Smooth muscle cell (in vitro differentiated cells): ENCODE measurements around the gene DNASE1L3. TPM values are rescaled to one million over a fixed set of nuclear protein-coding genes. Genes with fewer than 3 reads are reported as not detected.

Experiments used
- DNase-seq: peaks from one replicate; lab custom pipeline; 2025; ENCODE audit not compliant: unreplicated experiment; lab: John Stamatoyannopoulos, UW
- H2AFZ ChIP-seq: fragments of 200-600 bp; sonication (generic); 2 replicates; pipeline ENCODE4 v1.6.0; 2016; ENCODE audit warnings: antibody characterized with exemption, low read depth, mild to moderate bottlenecking
- H3F3A ChIP-seq: fragments of 200-600 bp; sonication (generic); 2 replicates; pipeline ENCODE4 v1.6.0; 2017; ENCODE audit warnings: antibody characterized with exemption, low read depth
- H3K27ac ChIP-seq: fragments of 200-600 bp; sonication (generic); 2 replicates; pipeline ENCODE4 v1.5.1; 2016; ENCODE audit warnings: low read depth, mild to moderate bottlenecking
- H3K27me3 ChIP-seq: fragments of 200-600 bp; sonication (generic); 2 replicates; pipeline ENCODE4 v1.6.1; 2016; ENCODE audit warnings: low read depth, mild to moderate bottlenecking
- H3K36me3 ChIP-seq: fragments of 200-600 bp; sonication (generic); 2 replicates; pipeline ENCODE4 v1.5.1; 2016; ENCODE audit warnings: low read depth
- H3K4me1 ChIP-seq: fragments of 200-600 bp; sonication (generic); 2 replicates; pipeline ENCODE4 v1.5.1; 2016; ENCODE audit warnings: low read depth
- H3K4me2 ChIP-seq: fragments of 200-600 bp; sonication (generic); 2 replicates; pipeline ENCODE4 v1.6.0; 2016; ENCODE audit warnings: mild to moderate bottlenecking
- H3K4me3 ChIP-seq: fragments of 200-600 bp; sonication (generic); 2 replicates; pipeline ENCODE4 v1.5.1; 2016; ENCODE audit warnings: mild to moderate bottlenecking
- H3K79me2 ChIP-seq: fragments of 200-600 bp; sonication (generic); 2 replicates; pipeline ENCODE4 v1.6.0; 2016; ENCODE audit warnings: low read depth, mild to moderate bottlenecking
- H3K9ac ChIP-seq: fragments of 200-600 bp; sonication (generic); 2 replicates; pipeline ENCODE4 v1.6.0; 2016; ENCODE audit warnings: low read depth
- H3K9me3 ChIP-seq: fragments of 200-600 bp; sonication (generic); replicated peaks from 2 replicates; pipeline ENCODE4 v1.5.1; 2016; ENCODE audit warnings: low read depth
- H4K20me1 ChIP-seq: fragments of 200-600 bp; sonication (generic); 2 replicates; pipeline ENCODE4 v1.6.0; 2016; ENCODE audit warnings: low read depth
- CTCF ChIP-seq: fragments of 200-600 bp; sonication (generic); IDR thresholded peaks from 2 replicates; pipeline ENCODE4 v1.5.1; 2017; ENCODE audit warnings: borderline replicate concordance, mild to moderate bottlenecking, antibody characterized with exemption; ENCODE audit not compliant: insufficient read depth, poor library complexity, severe bottlenecking
- WGBS: methylation state at CpG from one replicate; pipeline ENCODE4 v1.1.7; 2016; ENCODE audit warnings: low lambda C conversion rate; 5-methylcytosine and 5-hydroxymethylcytosine counted together
- polyA plus RNA-seq: library from polyadenylated mRNA; unstranded; fragments of >200 nt; fragmentation: Nextera tagmentation; extraction: Ambion mirVana; gene quantifications from 2 replicates; pipeline ENCODE4 v1.2.1, GENCODE V29; 2016
- total RNA-seq: library from RNA; depleted of rRNA; stranded (reverse); fragments of >200 nt; gene quantifications from 2 replicates; pipeline ENCODE4 v1.2.3, GENCODE V29; 2014

The DNASE1L3 gene
- total and polyA plus RNA-seq, 2 experiments from 2014 or later: 2.0 TPM; not detected in 1

- Histone ChIP-seq H3K27me3 (no peaks in the 10 kb centered on the region), H4K20me1 (no peaks in the 10 kb centered on the region), H3K27ac (no peak overlapping the region), H3F3A (no peaks in the 10 kb centered on the region), H3K4me1 (no peaks in the 10 kb centered on the region), H3K9ac (no peak overlapping the region), H3K4me2 (no peak overlapping the region), H3K36me3 (no peaks in the 10 kb centered on the region), H3K4me3 (no peak overlapping the region), H3K79me2 (no peaks in the 10 kb centered on the region), H2AFZ (no peak overlapping the region), H3K9me3 (no peaks in the 10 kb centered on the region)
- 95% methylated on average over 4 of the region's 4 CpGs for WGBS
- DNase-seq: no peak
- TF ChIP-seq CTCF: no peak
Measured at GRCh38 chr3:58190882-58191281, 19.9 kb downstream of the DNASE1L3 start.

GRCh38 chr3:58190291-58190690, 20.5 kb downstream of the DNASE1L3 start:
- H2AFZ ChIP-seq: no peak overlapping the region
- TF ChIP-seq CTCF: no peak
- H3K36me3 ChIP-seq: no peaks in the 10 kb centered on the region
- WGBS: 97% methylated on average over 4 of the region's 4 CpGs
- no peaks in the 10 kb centered on the region for H3F3A ChIP-seq
- H3K27ac ChIP-seq: no peak overlapping the region
- no peaks in the 10 kb centered on the region for H3K9me3 ChIP-seq
- no peaks in the 10 kb centered on the region for H3K4me1 ChIP-seq
- H3K79me2 ChIP-seq: no peaks in the 10 kb centered on the region
- no peak overlapping the region for H3K4me2 ChIP-seq
- no peak overlapping the region for H3K9ac ChIP-seq
- H3K4me3 ChIP-seq: no peak overlapping the region
- H3K27me3 ChIP-seq: no peaks in the 10 kb centered on the region
- no peak for DNase-seq
- H4K20me1 ChIP-seq: no peaks in the 10 kb centered on the region

- DNase-seq: no peak
- Histone ChIP-seq H3K9me3 (no peaks in the 10 kb centered on the region), H3K4me1 (no peaks in the 10 kb centered on the region), H3K79me2 (no peaks in the 10 kb centered on the region), H3K4me2 (no peak overlapping the region), H2AFZ (no peak overlapping the region), H4K20me1 (no peaks in the 10 kb centered on the region), H3K27me3 (no peaks in the 10 kb centered on the region), H3K4me3 (no peak overlapping the region), H3F3A (no peaks in the 10 kb centered on the region), H3K27ac (no peak overlapping the region), H3K36me3 (no peaks in the 10 kb centered on the region), H3K9ac (no peak overlapping the region)
- TF ChIP-seq CTCF: no peak
- 90% methylated on average over 5 of the region's 5 CpGs for WGBS
Measured at GRCh38 chr3:58189691-58190090, 21.1 kb downstream of the DNASE1L3 start.

- DNase-seq: no peak
- TF ChIP-seq CTCF: no peak
- H4K20me1 ChIP-seq: no peaks in the 10 kb centered on the region
- 88% methylated on average over 10 of the region's 10 CpGs for WGBS
- H3K9me3 ChIP-seq: no peaks in the 10 kb centered on the region
- no peaks in the 10 kb centered on the region for H3K27me3 ChIP-seq
- no peak overlapping the region for H3K9ac ChIP-seq
- H3K27ac ChIP-seq: no peak overlapping the region
- H2AFZ ChIP-seq: no peak overlapping the region
- H3K79me2 ChIP-seq: no peaks in the 10 kb centered on the region
- H3K36me3 ChIP-seq: no peaks in the 10 kb centered on the region
- H3K4me2 ChIP-seq: no peak overlapping the region
- H3K4me1 ChIP-seq: no peaks in the 10 kb centered on the region
- no peaks in the 10 kb centered on the region for H3F3A ChIP-seq
- H3K4me3 ChIP-seq: no peak overlapping the region
Measured at GRCh38 chr3:58188921-58189451, 21.8 kb downstream of the DNASE1L3 start.
